HG03442 (cell line): ENCODE measurements around the gene TMEM182.

ENCODE experiments used
- ATAC-seq: cut with Tn5 transposase; IDR thresholded peaks from one replicate; pipeline ENCODE4 v1.9.1; 2021; ENCODE audit warnings: mild to moderate bottlenecking, moderate library complexity; ENCODE audit not compliant: unreplicated experiment

TMEM182 gene

GRCh38 chr2:102801098-102801718 lies 39.4 kb downstream of the TMEM182 start:
- ATAC-seq: no peak

GRCh38 chr2:102801858-102802699 lies 40.2 kb downstream of the TMEM182 start:
- no peak for ATAC-seq

GRCh38 chr2:102803041-102803896 lies 41.4 kb downstream of the TMEM182 start:
- ATAC-seq: no peak

GRCh38 chr2:102803897-102804217 lies 42.0 kb downstream of the TMEM182 start:
- no peak for ATAC-seq

GRCh38 chr2:102806250-102806837 lies 44.5 kb downstream of the TMEM182 start:
- peak; percentile 84 for ATAC-seq

- no peak for ATAC-seq
Observed at GRCh38 chr2:102809291-102810189, 47.7 kb downstream of the TMEM182 start.

GRCh38 chr2:102815285-102815684 lies 53.5 kb downstream of the TMEM182 start:
- ATAC-seq: no peak

- no peak for ATAC-seq
Observed at GRCh38 chr2:102826904-102827303, 65.1 kb downstream of the TMEM182 start.

- ATAC-seq: no peak
Observed at GRCh38 chr2:102832789-102833188, 71.0 kb downstream of the TMEM182 start.

GRCh38 chr2:102834523-102835273 lies 72.9 kb downstream of the TMEM182 start:
- ATAC-seq: no peak

- ATAC-seq: no peak
Observed at GRCh38 chr2:102837626-102838198, 75.9 kb downstream of the TMEM182 start.

- no peak for ATAC-seq
Observed at GRCh38 chr2:102839668-102840388, 78.0 kb downstream of the TMEM182 start.

GRCh38 chr2:102841107-102841840 lies 79.4 kb downstream of the TMEM182 start:
- peak; percentile 88 for ATAC-seq

- ATAC-seq: no peak
Observed at GRCh38 chr2:102843764-102844443, 82.1 kb downstream of the TMEM182 start.

GRCh38 chr2:102844911-102845310 lies 83.1 kb downstream of the TMEM182 start:
- ATAC-seq: no peak

- no peak for ATAC-seq
Observed at GRCh38 chr2:102848366-102848839, 86.6 kb downstream of the TMEM182 start.

- no peak for ATAC-seq
Observed at GRCh38 chr2:102850888-102851287, 89.1 kb downstream of the TMEM182 start.
